CD4-positive, alpha-beta T cell treated with Interleukin-4 for 1 hour (primary cell): ENCODE data around the gene ASIC4.
A peak's percentile ranks its signal among the peaks of the same experiment; 100 is the strongest.

Experiments used
- DNase-seq, 2 donors: peaks; one replicate each; pipeline ENCODE4 v3.0.0-alpha.2; 2020 to 2022

Gene ASIC4

DNA sequence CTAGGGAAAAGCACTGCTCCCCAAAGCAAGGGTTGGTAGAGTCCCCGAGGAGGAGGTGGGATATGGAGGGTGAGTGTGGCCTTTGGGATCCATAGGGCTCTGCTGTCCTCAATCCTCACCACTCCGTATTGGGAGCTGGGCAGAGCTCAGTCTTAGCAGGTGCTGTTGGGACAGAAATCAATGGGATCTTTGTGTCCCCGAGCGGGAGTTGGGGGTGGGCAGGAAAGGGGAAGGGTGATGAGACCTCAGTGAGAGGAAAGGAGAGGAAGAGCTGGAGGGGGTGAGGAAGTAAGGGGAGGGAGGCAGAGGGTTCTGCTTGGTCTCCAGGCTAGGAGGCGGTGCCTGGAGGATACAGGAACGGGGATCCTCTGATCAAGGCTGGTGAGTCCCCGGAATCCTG, 2.6 kb downstream of the ASIC4 start:
- DNase-seq: no peak

DNA sequence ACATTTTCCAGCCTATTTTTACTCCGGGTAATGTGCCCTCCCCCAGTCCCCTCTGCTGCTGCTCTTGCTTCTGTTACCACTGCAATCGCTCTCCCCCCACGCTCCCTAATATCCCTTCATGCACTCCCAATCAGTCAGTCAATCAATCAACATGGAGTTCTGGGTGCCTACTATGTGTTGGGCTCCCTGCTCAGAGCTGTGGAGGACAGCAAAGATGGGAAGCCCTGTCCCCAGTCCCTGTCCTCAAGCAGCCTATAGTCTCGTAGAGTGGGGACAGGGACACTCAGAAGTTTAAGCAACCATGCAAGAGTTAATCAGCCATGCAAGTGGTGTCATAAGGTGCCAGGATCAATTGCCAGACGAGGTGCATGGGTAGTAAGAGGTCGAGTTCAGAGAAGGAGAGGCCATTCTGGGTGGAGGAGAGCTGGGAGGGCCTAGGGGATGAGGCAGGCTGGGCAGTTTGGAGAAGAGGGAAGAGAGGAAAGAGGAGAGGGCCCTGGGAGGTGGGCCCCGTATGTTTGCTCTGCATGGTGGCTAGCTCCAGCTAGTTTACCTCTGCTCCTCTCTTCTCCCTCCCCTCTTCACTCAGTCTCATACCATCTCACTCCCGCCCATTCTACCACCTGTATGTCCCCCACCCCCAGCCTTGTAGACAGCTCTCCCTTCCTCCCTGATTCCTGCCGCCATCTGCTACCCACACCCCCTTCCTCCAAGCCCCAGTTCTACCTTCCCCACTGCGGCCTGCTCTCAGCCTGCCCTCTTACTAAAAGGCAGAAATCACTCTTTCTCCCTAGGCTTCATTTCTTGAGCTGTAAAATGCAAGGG, 3.9 kb downstream of the ASIC4 start:
- DNase-seq: no peak

DNA sequence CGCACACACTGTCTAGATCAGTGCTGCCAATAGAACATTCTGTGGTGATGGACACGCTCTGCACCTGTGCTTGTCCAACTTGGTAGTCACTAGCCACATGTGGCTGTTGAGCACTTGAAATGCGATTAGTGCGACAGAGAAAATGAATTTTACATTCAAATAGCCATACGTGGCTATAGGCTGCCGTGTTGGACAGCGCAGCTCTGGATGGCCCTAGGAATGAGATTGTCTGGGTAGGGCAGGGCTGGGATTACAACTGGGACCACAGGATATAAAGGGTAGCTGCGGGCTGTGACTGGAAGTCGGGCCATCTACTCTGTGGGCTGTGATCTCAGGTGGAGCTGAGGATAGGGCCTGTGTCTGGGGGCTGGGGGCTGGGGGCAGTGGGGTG, 5.2 kb downstream of the ASIC4 start:
- no peak for DNase-seq

DNA sequence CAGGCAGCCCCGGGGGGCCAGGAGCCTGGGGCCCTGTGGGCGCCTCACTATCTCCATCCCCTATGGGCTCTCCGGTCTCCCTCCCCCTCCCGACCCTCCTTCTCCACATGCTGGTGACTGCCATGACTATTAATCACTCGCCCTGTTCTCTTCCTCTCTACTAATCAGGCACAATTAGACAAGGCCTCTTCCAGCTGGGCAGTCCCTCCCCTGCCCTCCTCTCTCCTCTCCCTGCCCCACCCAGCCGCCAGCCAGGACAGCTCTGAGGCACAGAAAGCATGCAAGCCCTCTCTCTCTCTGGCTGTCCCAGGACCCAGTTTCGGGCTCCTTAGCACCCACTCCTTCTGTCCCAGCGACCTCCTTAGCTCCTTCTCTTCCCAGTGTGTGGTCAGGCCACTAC, 5.8 kb downstream of the ASIC4 start:
- no peak for DNase-seq

DNA sequence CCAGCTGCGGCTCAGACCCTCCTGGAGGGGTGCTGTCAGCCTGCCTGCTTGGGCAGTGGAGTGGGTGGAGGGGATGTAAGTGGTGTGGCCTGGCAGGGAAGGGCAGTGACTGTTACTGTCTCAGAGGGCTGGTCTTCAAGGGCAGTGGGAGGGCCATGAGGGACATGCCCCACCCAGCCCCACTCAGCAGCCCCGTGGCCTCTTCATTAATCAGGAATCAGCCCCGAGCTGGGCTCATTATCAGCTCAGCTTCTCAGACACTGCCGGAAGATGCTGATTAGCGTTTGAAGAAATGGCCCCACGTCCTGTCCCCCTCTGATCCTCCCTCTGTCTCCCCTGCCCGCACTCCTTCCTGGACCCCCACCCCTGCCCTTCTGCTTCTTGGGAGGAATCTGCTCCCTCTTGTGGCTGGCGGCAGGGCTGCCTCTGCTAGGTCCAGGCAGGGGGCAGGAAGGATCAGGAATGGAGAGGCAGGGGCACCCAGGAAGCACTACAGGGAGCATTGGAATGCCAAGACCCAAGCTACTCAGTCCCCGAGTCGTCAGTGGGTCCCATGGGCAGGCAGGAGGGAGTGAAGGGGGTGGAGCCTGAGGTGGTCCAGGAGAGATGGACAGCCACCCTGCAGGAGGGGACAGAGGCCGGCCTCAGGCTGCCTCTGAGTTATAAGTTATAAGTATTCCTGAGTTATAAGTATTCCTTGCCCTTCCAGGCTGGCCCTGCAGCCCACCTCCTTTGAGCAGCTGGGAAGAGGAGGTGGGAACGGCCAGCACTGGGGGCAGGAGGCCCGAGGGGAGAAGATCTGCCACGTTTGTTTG, 7.0 kb downstream of the ASIC4 start:
- no peak for DNase-seq

DNA sequence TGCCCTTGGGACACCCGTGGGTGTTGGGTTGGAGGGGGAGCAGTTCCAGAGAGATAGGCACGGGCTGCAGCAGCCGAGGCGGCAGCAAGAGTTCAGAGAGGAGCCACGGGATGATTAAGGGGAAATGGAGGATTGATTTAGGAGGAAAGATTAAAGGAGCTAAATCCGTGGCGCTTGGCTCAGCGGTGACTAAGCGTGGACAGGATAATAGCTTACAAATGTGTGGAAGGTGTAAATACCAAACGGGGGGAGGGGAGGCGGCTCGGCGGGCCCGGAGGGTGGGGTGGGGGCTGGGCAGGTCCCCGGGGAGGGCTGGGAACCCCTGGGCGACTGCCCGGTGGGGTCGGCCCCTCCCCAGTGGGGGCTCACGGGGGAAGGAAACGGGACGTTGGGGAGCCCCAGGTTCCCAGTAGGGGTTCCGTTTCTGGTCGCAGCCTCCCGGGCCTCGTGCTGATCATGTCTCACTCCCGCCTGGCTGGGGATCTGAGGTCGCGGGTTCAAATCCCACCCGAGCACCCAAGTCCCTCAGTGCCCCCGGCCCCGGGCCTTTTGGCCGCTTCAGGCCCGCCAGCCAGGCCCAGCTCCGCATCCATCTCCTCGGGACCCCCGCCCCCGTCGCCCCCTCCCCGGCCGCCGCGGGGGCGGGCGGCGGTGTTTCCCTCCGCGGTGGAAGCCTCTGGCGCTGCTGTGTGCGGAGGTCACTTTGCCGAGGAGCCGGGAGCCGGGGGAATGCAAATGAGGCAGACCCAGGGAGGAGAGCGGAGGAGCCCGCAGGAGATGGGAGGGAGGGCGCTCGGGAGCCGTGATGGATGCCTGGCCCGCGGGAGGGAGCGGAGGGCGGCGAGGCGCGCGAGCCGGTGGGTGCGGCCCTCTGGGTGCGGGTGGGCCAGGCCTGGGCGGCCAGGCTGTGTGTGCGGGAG, 8.1 kb downstream of the ASIC4 start:
- DNase-seq: no peak

DNA sequence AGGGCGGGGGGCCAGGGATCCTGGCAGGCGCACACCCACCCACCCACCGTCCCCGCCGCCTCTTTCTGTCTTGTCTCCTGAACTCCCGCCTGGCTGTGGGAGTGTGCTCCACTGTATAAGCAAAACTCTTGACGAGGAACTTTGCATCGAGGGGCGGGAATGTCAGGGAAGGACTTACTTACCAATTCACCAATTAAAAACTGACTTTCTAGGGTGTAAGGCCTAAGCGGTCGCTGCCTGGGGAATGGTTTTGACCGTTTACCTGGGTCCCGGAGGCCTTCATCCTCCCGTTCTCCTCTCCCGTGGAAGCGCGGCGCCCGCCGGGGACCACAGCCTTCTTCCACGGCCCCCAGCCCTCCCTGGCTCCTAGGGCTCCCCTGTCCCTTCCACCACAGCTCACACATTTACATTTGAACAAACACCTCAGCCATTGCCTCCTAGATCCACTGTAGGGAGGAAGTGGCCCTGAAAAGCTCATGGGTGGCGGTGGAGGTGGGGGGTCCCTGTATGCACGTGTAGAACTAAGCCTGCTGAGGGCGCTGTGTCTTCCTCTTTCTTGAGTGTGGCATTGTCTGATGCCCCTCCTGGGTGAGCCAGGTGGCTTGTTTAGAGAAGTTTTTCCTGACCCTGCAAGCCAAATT, 8.9 kb downstream of the ASIC4 start:
- DNase-seq: no peak

DNA sequence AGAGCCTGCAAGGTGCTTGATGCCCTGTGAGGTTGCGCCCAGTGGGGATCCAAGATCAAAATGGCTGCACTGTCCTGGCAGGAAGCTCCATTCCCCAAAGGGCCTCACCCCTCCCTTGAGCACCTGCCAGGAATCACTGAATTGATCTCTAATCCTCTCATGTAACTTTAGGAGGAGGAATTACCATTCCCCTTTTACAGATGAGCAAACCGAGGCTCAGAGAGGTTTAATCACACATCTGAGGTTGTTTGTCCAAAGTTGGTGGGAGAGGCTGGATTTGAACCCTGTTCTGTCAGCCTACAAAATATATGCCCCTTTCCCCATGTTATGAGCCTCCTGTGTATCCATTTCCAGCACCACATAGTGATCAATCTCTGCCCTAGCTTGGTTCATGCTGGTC, 10.5 kb downstream of the ASIC4 start:
- DNase-seq: no peak

DNA sequence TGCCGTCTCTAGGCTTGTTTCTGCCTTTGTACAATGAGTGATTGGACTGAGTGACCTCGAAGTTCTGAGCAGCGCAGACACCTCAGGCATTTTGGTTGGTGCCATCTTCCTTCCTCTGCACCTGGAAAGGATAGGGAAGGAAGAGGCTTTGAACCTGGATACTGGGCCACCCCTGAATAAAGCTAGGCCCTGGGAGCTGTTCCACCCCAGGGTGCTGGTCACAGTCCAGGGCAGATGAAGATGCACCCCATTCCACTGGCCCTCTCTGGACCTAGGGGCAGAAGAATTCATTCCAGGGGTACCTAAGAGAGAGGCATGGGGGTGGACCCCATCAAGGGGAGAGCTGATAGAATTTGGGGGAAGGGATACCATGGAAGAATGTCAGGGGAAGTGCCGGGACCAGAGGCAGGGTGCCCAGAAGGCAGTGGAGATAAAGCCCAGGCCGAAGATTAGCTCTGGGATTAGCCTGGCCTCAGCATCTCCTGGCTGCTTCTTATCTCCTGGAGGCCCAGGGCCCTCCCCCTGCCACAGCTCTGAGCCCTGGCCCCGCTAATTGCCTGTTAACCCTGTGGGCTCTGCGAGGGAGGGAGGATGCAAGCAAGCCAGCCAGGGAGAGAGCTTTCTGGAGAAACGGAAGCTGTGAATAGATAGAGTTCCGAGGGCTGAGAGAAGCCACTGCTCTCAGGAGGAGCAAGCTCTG, 11.4 kb downstream of the ASIC4 start:
- no peak for DNase-seq

DNA sequence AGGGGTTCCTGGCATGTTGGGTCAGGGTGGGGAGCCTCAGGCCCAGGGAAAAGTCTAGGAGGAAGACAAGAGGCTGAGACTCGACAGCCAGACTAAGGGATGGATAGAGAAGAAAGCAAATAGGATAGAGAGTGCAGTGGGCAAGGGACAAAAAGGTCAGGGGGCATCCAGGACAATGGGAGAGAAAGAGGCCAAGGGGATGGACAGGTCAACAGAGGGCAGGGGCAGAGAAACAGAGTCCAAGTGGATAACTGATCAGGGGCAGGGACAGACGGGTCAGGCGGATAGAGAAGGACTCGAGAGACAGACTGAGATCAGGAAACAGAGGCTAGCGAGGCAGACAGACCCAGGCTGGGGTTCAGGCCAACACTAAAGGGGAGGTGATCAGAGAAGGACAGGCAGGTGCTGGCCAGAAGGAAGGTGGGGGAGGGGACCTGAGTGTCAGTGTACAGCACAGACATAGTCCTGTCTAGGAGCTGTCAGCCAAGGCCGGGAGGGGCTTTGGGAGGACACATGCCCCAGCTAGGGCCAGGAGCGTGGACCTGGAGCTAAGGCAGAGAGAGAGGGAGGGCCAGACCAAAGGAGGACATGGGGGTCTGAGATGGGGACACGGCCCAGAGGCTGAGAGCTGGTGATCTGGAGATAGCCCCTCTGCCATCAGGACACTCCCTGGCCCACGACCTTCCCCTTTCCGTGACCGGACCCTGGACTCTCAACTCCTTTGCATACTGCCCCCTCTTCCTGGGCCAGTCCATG, 12.2 kb downstream of the ASIC4 start:
- no peak for DNase-seq

DNA sequence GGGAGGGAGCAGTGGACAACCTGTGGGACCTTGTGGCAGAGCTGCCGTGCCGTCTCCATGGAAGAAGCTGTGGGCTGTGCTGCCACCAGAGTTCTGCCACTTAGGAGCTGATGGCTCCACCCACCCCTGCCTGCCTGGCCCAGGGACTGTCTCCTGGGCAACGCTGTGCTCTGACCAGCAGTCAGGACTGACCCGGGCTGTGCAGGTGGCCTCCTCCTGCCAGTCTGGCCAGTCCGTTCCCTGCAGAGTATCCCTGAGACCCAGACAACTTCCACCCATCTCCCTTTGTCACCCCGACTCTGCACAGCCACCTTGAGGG, 12.8 kb downstream of the ASIC4 start:
- DNase-seq: no peak

DNA sequence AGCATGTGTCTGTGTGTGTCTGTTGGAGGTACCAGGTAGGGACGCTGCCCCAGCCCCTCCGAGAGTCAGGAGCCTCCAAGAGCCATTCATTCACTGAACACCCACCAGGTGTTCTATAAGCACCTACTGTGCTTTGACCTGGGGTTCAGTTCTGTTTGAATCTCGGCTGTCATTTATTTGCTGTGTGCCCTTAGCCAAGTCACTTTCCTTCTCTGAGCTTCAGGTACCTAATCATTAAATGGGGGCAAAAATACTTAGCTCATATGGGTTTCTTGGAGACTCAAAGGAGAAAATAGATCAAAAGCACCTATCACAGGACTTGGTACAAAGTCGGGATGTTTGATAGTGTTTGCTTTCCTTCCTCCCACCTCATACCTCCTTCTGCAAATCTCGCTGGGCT, 13.2 kb downstream of the ASIC4 start:
- DNase-seq: no peak

DNA sequence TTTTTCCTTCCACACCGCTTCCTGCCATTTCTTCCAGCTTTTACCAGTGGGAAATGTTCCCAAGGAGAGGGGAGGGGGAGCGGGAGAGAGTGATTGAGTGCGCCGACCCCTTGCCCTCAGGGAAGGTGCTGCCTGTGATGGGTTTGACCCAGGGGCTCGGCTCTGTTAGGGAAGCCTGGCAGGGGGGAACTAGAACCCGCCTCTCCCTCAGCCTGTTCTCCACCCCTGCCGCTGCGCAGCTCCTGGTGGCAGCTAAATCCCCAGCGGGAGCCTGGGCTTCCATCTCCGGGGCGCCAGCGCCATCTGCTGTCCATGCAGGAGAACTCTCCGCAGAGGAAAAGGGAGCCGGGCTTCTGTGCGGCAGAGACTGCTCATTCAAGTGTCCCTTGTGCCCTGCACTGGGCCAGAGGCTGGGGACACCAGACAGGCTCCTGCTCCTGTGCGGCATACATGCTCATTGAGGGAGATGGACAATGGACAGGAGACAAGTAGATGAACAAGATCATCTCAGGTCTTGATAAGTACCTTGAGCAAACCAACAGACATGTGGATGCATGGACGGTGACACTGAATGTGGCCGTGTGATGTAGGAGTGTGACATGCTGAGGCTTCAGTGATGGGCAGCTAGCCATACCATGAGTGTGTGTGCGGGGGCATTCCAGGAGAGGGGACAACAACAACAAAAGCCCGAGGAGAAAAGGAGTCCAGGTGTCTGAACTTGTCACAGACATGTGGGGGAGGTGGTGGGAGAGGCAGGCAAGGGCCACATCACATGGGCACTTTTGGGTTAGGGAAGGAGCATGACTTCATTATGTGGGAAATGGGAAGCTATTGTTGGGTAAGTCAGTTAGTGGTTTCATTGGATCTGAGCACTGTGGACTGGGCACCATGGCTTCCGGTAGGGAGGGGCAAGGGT, 16.0 kb downstream of the ASIC4 start:
- DNase-seq: peak; percentile 82 to 84

DNA sequence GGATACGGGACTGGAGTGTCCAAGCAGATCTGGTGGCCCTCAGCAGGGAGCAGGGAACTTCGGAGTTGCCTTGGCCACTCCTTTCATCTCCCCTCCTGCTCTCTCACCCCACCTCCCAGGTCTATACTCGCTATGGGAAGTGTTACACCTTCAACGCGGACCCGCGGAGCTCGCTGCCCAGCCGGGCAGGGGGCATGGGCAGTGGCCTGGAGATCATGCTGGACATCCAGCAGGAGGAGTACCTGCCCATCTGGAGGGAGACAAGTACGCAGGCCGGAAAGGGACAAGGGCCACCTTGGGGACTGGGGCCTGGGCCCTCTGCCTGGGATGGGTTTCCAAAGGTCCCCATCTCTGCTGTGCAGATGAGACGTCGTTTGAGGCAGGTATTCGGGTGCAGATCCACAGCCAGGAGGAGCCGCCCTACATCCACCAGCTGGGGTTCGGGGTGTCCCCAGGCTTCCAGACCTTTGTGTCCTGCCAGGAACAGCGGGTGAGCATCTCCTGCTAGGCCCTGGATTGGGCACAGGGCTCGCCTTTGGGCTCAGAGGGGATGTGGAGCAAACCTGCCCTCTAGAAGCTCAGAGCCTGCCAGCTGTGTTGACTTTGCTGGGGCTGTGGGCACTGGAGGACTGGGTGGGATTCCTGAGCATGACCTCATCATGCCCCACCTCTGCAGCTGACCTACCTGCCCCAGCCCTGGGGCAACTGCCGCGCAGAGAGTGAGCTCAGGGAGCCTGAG, 17.5 kb downstream of the ASIC4 start:
- no peak for DNase-seq

DNA sequence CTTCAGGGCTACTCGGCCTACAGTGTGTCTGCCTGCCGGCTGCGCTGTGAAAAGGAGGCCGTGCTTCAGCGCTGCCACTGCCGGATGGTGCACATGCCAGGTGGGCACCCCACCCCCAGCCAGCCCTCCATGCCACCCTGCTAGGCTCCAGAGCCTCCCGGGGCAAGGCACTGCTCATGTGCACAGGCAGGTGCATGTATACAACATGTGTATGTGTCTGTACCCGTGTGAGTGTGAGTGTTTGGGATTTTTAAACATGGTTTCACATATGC, 18.0 kb downstream of the ASIC4 start:
- no peak for DNase-seq

DNA sequence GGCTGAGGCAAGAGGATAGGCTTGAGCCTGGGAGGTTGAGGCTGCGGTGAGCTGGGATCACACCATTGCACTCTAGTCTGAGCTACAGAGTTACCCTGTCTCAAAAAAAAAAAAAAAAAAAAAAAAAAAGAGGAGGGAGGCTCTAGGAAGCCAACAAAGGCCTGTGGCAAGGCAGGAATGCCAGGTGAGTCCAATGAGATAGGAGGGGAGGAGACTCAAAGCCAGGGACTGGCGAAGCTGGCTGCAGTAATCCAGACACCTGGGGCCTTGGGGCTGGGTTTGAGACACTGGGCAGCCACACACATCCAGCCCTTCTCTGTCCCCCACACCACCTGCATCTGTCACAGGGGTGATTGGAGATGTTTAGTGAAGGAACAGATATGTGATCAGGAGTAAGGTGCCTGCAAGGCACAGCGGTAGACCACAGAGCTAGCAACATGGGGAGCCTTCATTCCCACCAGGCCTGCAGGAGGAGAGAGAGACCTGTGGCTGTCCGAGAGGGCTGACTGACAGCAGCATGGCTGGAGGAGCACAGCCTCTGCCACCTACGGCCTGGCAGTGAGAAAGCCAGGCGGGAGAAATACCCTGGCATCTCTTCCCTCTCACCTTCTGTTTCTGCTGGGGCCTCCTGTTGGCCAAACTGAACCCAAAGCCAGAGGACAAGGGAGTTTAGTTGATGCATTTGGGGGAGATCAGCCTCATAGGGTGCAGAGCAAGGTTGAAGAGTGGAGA, 19.8 kb downstream of the ASIC4 start:
- DNase-seq: no peak

DNA sequence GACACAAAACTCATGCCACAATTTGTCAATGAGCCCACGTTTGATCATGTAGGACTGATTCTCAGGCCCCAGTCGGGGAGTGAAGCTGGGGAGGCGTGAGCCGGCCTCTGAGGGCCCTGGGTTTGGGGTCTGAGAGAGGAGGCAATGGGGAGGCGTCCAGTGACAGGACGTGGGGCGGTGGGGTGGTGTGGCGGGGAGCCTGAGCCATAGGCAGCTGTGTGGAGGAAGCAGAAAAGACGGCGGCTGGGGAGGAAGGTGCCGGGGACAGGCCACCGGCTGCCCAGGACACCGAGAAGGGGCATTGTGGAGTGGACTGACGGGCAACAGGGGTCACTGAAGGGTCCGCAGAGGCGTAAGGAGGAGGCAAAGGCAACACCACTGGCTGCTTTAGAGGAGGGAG, 22.1 kb downstream of the ASIC4 start:
- no peak for DNase-seq

DNA sequence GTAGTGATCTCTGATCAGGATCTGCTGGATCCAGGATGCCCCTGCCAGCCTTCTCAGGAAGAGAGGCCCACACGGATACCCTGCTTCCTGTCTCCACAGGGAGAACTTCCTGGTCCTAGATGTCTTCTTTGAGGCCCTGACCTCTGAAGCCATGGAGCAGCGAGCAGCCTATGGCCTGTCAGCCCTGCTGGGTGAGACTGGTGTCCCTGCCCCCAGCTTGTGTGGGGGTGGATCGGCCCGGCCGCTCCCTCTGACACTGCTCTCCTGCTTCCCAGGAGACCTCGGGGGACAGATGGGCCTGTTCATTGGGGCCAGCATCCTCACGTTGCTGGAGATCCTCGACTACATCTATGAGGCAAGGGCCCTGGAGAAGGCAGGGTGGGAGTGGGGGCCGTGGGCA, 22.7 kb downstream of the ASIC4 start:
- DNase-seq: no peak
